HCT116 (cell line): Measurements from ENCODE around the gene MOB3C.

ENCODE experiments used
- CTCF ChIP-seq, 3 experiments: fragments of 200-600 bp in 1 of 3; sonication (generic) in 1 of 3; IDR thresholded peaks in 2 of 3; conservative IDR thresholded peaks in 1 of 3; 2 replicates each; pipeline ENCODE4 v1.5.1; 2012 to 2017; ENCODE audit warnings: low read depth in 2 of 3, low read length in 2 of 3, antibody characterized with exemption in 1 of 3, borderline replicate concordance in 1 of 3, control low read depth in 1 of 3, mild to moderate bottlenecking in 1 of 3, mixed read lengths in 1 of 3, mixed run types in 1 of 3, moderate library complexity in 1 of 3; ENCODE audit not compliant: insufficient read depth in 1 of 3
- EGR1 ChIP-seq: IDR thresholded peaks from 2 replicates; pipeline ENCODE4 v1.6.1; 2012; ENCODE audit warnings: low read depth
- EZH2 ChIP-seq: fragments of 200-600 bp; sonication (generic); IDR thresholded peaks from 2 replicates; pipeline ENCODE4 v1.6.1; 2017; ENCODE audit warnings: antibody characterized with exemption, mixed run types
- POLR2A ChIP-seq: IDR thresholded peaks from 2 replicates; pipeline ENCODE4 v1.7.0; 2011; ENCODE audit warnings: borderline replicate concordance; ENCODE audit not compliant: insufficient read depth, insufficient read length; ENCODE audit errors: extremely low read depth
- POLR2AphosphoS5 ChIP-seq: IDR thresholded peaks from 2 replicates; pipeline ENCODE4 v1.6.1; 2011; ENCODE audit warnings: mild to moderate bottlenecking, low read depth, low read length, moderate library complexity

- no peak for TF ChIP-seq CTCF (IDR thresholded peaks at IDR 0.05 in 2 of 3, conservative IDR thresholded peaks at IDR 0.05 in 1 of 3; ENCODE audit: borderline replicate concordance in 1 of 3, insufficient read depth in 1 of 3, low read depth in 2 of 3, low read length in 2 of 3)
- no peak for TF ChIP-seq POLR2A
- TF ChIP-seq EZH2 = no peak
- TF ChIP-seq POLR2AphosphoS5 = no peak
- TF ChIP-seq EGR1 = no peak
These were observed 2.0 kb downstream of the MOB3C start for GRCh38 chr1:46614604-46614984.
